K562 (cell line): Measurements from ENCODE around the gene GOPC. TPM values are rescaled to one million over a fixed set of nuclear protein-coding genes. Genes with fewer than 3 reads are reported as not detected.

Experiments
- ATAC-seq: fragments of 200-7000 bp; cut with Tn5 transposase; 3 replicates; pipeline ENCODE4 v1.9.1; 2020; ENCODE audit warnings: moderate library complexity
- BruUV-seq: library from RNA; stranded (reverse); fragments of 400-500 nt; replicated peaks from 2 replicates; lab custom pipeline; 2021; lab: Mats Ljungman, UMichigan
- CTCF ChIA-PET: fragments of 300-600 bp; formaldehyde crosslinking; extraction: SDS; loops from one replicate; lab custom pipeline; 2021; ENCODE audit warnings: low intra/inter-chr PET ratio; lab: Yijun Ruan, JAX
- POLR2A ChIA-PET: fragments of 300-600, 350-650 bp; sonication (Branson Sonifier 250); formaldehyde crosslinking; extraction: SDS; loops from one replicate; lab custom pipeline; 2021; ENCODE audit warnings: antibody characterized with exemption, inconsistent platforms; lab: Yijun Ruan, JAX
- DNase-seq, 4 experiments: peaks; one replicate each; pipeline versions ENCODE4 v3.0.0 to v3.0.0-alpha.2; 2011 to 2018; ENCODE audit warnings: low spot score in 3 of 4, mixed read lengths in 3 of 4; ENCODE audit errors: extremely low read depth in 1 of 4
- FAIRE-seq: peaks from 2 replicates; lab custom pipeline; 2011; peaks lifted over from hg19 to GRCh38; lab: Jason Lieb, UNC
- H2AFZ ChIP-seq: 2 replicates; pipeline ENCODE4 v1.6.0; 2011; ENCODE audit warnings: low read depth, low read length, control low read depth, inconsistent platforms
- H3K27ac ChIP-seq: fragments of 200-600 bp; 3 replicates; pipeline ENCODE4 v1.8.0; 2011; ENCODE audit warnings: low read depth, mild to moderate bottlenecking, control low read depth, inconsistent platforms, low read length, moderate library complexity, mixed read lengths; ENCODE audit errors: extremely low read depth
- H3K27me3 ChIP-seq, 2 experiments: fragments of 300-600 bp in 1 of 2; 2 replicates in 1 of 2; 3 replicates in 1 of 2; pipeline versions ENCODE4 v1.6.0 to v1.8.0; 2011; ENCODE audit warnings: inconsistent platforms in 2 of 2, low read length in 2 of 2, mild to moderate bottlenecking in 1 of 2, mixed read lengths in 1 of 2, moderate library complexity in 1 of 2; ENCODE audit not compliant: control insufficient read depth in 2 of 2, insufficient read depth in 2 of 2
- H3K36me3 ChIP-seq: fragments of 300-600 bp; 3 replicates; pipeline ENCODE4 v1.8.0; 2011; ENCODE audit warnings: mild to moderate bottlenecking, low read length, inconsistent platforms; ENCODE audit not compliant: control insufficient read depth, insufficient read depth
- H3K4me1 ChIP-seq, 2 experiments: fragments of 200-600 bp in 1 of 2; replicated peaks in 1 of 2; 2 replicates in 1 of 2; 3 replicates in 1 of 2; pipeline versions ENCODE4 v1.5.1 to v1.8.0; 2011; ENCODE audit warnings: inconsistent platforms in 2 of 2, low read length in 2 of 2, mild to moderate bottlenecking in 1 of 2, mixed read lengths in 1 of 2, moderate library complexity in 1 of 2; ENCODE audit not compliant: control insufficient read depth in 2 of 2, insufficient read depth in 2 of 2
- H3K4me2 ChIP-seq: 2 replicates; pipeline ENCODE4 v1.6.1; 2011; ENCODE audit warnings: low read length, control low read depth, inconsistent platforms, mixed read lengths; ENCODE audit not compliant: insufficient read depth
- H3K4me3 ChIP-seq: fragments of 200-600 bp; sonication (generic), shearing (Covaris generic); 2 replicates; pipeline ENCODE4 v1.5.1; 2016; ENCODE audit warnings: control low read depth, inconsistent platforms
- H3K79me2 ChIP-seq: fragments of 200-600 bp; 3 replicates; pipeline ENCODE4 v1.8.0; 2011; ENCODE audit warnings: low read length, inconsistent platforms; ENCODE audit not compliant: control insufficient read depth, insufficient read depth
- H3K9ac ChIP-seq, 2 experiments: 2 replicates each; pipeline versions ENCODE4 v1.6.0 to v1.6.1; 2011; ENCODE audit warnings: low read depth in 2 of 2, low read length in 2 of 2, control low read depth in 1 of 2, inconsistent platforms in 1 of 2, mild to moderate bottlenecking in 1 of 2, mixed read lengths in 1 of 2; ENCODE audit not compliant: insufficient read depth in 1 of 2
- H3K9me1 ChIP-seq: one replicate; pipeline ENCODE4 v1.6.0; 2011; ENCODE audit warnings: inconsistent platforms, mild to moderate bottlenecking, low read length, moderate library complexity; ENCODE audit not compliant: control insufficient read depth, insufficient read depth
- H3K9me3 ChIP-seq: replicated peaks from 2 replicates; pipeline ENCODE4 v1.5.1; 2011; ENCODE audit warnings: low read depth, low read length, inconsistent platforms; ENCODE audit not compliant: control insufficient read depth, insufficient read depth
- H4K20me1 ChIP-seq: replicated peaks from 2 replicates; pipeline ENCODE4 v1.6.1; 2011; ENCODE audit warnings: low read length, inconsistent platforms, mixed read lengths; ENCODE audit not compliant: control insufficient read depth, insufficient read depth
- ARID1B ChIP-seq: fragments of 450-650 bp; IDR thresholded peaks from 2 replicates; pipeline ENCODE4 v1.6.1; 2016; ENCODE audit warnings: antibody characterized with exemption, mild to moderate bottlenecking, inconsistent platforms
- CHAMP1 ChIP-seq: fragments of 450-650 bp; IDR thresholded peaks from 2 replicates; pipeline ENCODE4 v1.6.1; 2016; ENCODE audit warnings: mild to moderate bottlenecking
- ESRRB ChIP-seq: fragments of 250-450 bp; sonication (Bioruptor Pico); IDR thresholded peaks from 2 replicates; pipeline ENCODE4 v1.5.0; 2020; ENCODE audit warnings: mild to moderate bottlenecking, moderate library complexity, borderline replicate concordance
- GTF3C2 ChIP-seq: IDR thresholded peaks from 3 replicates; pipeline ENCODE4 v1.6.1; 2011; ENCODE audit warnings: borderline replicate concordance, mild to moderate bottlenecking, moderate library complexity; ENCODE audit not compliant: insufficient read length; ENCODE audit errors: extremely low read depth
- HMGN3 ChIP-seq: IDR thresholded peaks from 2 replicates; pipeline ENCODE4 v1.6.1; 2011; ENCODE audit warnings: borderline replicate concordance, low read depth, mild to moderate bottlenecking, mixed read lengths, low read length; ENCODE audit not compliant: insufficient read length; ENCODE audit errors: extremely low read depth
- LARP7 ChIP-seq: fragments of 450-650 bp; IDR thresholded peaks from 2 replicates; pipeline ENCODE4 v1.6.1; 2016
- MAZ ChIP-seq, 2 experiments: fragments of 450-650 bp in 1 of 2; sonication (generic) in 1 of 2; formaldehyde crosslinking; IDR thresholded peaks in 1 of 2; conservative IDR thresholded peaks in 1 of 2; 2 replicates each; pipeline versions ENCODE4 v1.4.0 to v1.5.0; 2020; ENCODE audit warnings: mild to moderate bottlenecking in 1 of 2, missing genetic modification reagents in 1 of 2
- ZBTB34 ChIP-seq: fragments of 250-450 bp; sonication (Bioruptor Pico); IDR thresholded peaks from 2 replicates; pipeline ENCODE4 v1.8.0; 2021; ENCODE audit warnings: mild to moderate bottlenecking, moderate library complexity
- WGBS: fragments of 100-300 bp; shearing (Covaris generic); methylation state at CpG from one replicate; pipeline ENCODE4 v1.1.6; 2016; ENCODE audit warnings: low coverage, mixed read lengths; ENCODE audit not compliant: insufficient coverage; ENCODE audit errors: missing lambda C conversion rate; 5-methylcytosine and 5-hydroxymethylcytosine counted together
- in situ Hi-C: fragments of 300-500 bp; cut with MboI; formaldehyde crosslinking; loops from 4 replicates; pipeline ENCODE4 v1.15.0; 2018; ENCODE audit warnings: inconsistent platforms, mixed read lengths
- intact Hi-C: fragments of 100-400 bp; cut with micrococcal nuclease; formaldehyde crosslinking; loops from 2 replicates; pipeline ENCODE4 v1.14.2; 2022
- polyA plus RNA-seq, 8 experiments: library from polyadenylated mRNA; depleted of rRNA in 4 of 8; stranded (reverse) in 5 of 8; unstranded in 3 of 8; fragments of >200 nt; fragmentation: Nextera tagmentation in 2 of 8; fragmentation: Illumina TruSeq in 1 of 8; extraction: Ambion mirVana in 2 of 8; extraction: Trizol in 1 of 8; gene quantifications; 2 replicates each; pipeline versions ENCODE4 v1.2.1 to v1.2.3, GENCODE V29; 2011 to 2014; ENCODE audit warnings: inconsistent platforms in 1 of 8, missing spikeins in 1 of 8
- total RNA-seq, 7 experiments: library from RNA; depleted of rRNA in 6 of 7; stranded (reverse); fragments of >200 nt in 6 of 7; fragmentation: Illumina TruSeq in 2 of 7; extraction: Trizol in 2 of 7; gene quantifications; 2 replicates each; pipeline versions ENCODE4 v1.2.1 to v1.2.3, GENCODE V29; 2011 to 2021; ENCODE audit warnings: low replicate concordance in 1 of 7

Gene GOPC
- total and polyA plus RNA-seq, 9 of the 15 experiments (the other 6 are each of a cell fraction or from before 2014, with no cell fraction given) = 10.0 to 32.2 (median 25.6) TPM

GRCh38 chr6:117607511-117607910 lies 5.2 kb upstream of the GOPC start (continued):
- TF ChIP-seq ZBTB34 (no peak), CHAMP1 (no peak)

GRCh38 chr6:117605169-117605826 lies 3.0 kb upstream of the GOPC start:
- intact Hi-C loops (loop anchor here (1.0 to 10.0 kb wide), 7 partner anchors 44 to 320 kb away; partner anchors contain the start of gene NUS1), in situ Hi-C loops (loop anchor here (10.0 kb wide), 1 partner anchor 120 kb away; the partner anchor contains the start of gene DCBLD1)
- WGBS = 25% methylated on average over 7 of the region's 7 CpGs
- BruUV-seq = no TSS peak
- Histone ChIP-seq H3K9me3 (no peaks in the 10 kb centered on the region), H3K4me2 (no peak overlapping the region), H2AFZ (no peak overlapping the region), H3K9me1 (no peaks in the 10 kb centered on the region), H3K4me3 (no peak overlapping the region), H3K27me3 (no peaks in the 10 kb centered on the region), H3K9ac (no peak overlapping the region), H3K79me2 (peaks cover 20% of the 10 kb centered on the region), H3K4me1 (peaks cover 4 to 6% of the 10 kb centered on the region in 2 experiments; a peak in 3 of 5 replicates), H3K36me3 (no peaks in the 10 kb centered on the region), H3K27ac (no peak overlapping the region), H4K20me1 (no peaks in the 10 kb centered on the region)
- CTCF ChIA-PET = interaction anchor here (0.5 to 0.8 kb wide), 3 partner anchors 137 to 156 kb away, joined by 3 read pairs; no protein-coding TSS in a partner anchor
- DNase-seq (peak; percentile 56 to 84 (median 66)), ATAC-seq (peak; percentile 51), FAIRE-seq (peak; percentile 95)
- POLR2A ChIA-PET = no interaction called here
- TF ChIP-seq ARID1B (0 out of 2 replicates have a peak, but pooled peaks have one; percentile 11), ESRRB (CRISPR knock-in tag) (no peak), LARP7 (no peak), HMGN3 (no peak), GTF3C2 (no peak), MAZ (CRISPR knock-in tag; conservative IDR thresholded peaks at IDR 0.05 in 1 of 2, IDR thresholded peaks at IDR 0.05 in 1 of 2) (0 out of 4 replicates have a peak, but pooled peaks of 1 of the 2 experiments have one; percentile 40)
